ENCODE results near the gene KRTAP10-10.

KRTAP10-10 gene

GRCh38 chr21:44686000-44686781 is 49.0 kb downstream of the KRTAP10-10 start:
- DNase-seq = no peak

DNA sequence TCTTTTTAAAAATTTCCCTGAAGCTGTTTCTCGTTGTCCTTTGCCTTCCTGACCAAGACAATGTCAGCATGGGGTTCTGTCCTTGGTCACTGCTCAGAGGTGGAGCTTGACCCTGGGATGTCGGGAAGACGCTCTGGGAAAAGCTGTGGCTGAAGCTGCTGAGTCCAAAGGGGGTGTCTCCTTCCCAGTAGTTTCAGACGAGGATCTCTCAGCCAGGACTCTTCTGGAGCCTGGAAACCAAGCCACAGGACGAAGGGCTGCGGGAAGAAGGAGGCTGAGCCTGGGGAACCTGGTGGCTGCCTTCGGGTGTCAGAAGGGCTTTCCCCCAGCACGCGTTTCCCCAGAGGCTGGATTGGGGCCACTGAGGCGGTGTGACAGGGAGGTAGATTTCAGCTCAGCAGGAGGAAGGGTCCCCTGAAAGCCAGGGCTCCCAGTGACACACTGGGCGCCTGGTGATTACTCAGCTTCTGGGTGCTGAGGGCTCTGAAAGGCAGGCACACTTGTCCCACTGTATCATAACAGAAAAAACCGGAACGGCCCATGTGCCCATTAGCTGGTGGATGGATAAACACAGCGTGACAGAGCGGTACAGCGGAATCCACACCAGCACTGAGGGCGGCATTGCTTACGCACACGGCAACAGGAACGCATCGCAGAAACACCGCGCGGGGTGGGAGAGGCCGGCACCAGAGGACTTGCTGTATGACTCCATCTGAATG is 49.8 kb downstream of the KRTAP10-10 start:
- no peak for DNase-seq

- DNase-seq = peak; percentile 61
Measured at GRCh38 chr21:44687671-44688070, 50.5 kb downstream of the KRTAP10-10 start.

Measured in NCI-H2171 (cell line).